GM23338 (cell line): ENCODE results near the gene FAM78B. TPM values are rescaled to one million over a fixed set of nuclear protein-coding genes. Genes with fewer than 3 reads are reported as not detected.

Experiments
- ATAC-seq: fragments of 200-7000 bp; cut with Tn5 transposase; 3 replicates; pipeline ENCODE4 v1.9.1; 2020
- DNase-seq: peaks from one replicate; pipeline ENCODE4 v3.0.0-alpha.2; 2015; ENCODE audit warnings: low spot score
- H2AFZ ChIP-seq: fragments of 200-600 bp; sonication (generic); 2 replicates; pipeline ENCODE4 v1.8.0; 2016; ENCODE audit warnings: antibody characterized with exemption, mild to moderate bottlenecking, moderate library complexity
- H3F3A ChIP-seq: fragments of 200-600 bp; sonication (generic); replicated peaks from 2 replicates; pipeline ENCODE4 v1.8.0; 2017; ENCODE audit warnings: antibody characterized with exemption, mixed run types, low read depth
- H3K27ac ChIP-seq: fragments of 200-600 bp; sonication (generic); 2 replicates; pipeline ENCODE4 v1.6.1; 2016; ENCODE audit warnings: low read depth
- H3K27me3 ChIP-seq: fragments of 200-600 bp; sonication (generic); 2 replicates; pipeline ENCODE4 v1.8.0; 2016; ENCODE audit warnings: mild to moderate bottlenecking, mixed run types, moderate library complexity; ENCODE audit not compliant: insufficient read depth
- H3K36me3 ChIP-seq: fragments of 200-600 bp; sonication (generic); 2 replicates; pipeline ENCODE4 v1.8.0; 2016; ENCODE audit warnings: mild to moderate bottlenecking; ENCODE audit not compliant: insufficient read depth
- H3K4me1 ChIP-seq: fragments of 200-600 bp; sonication (generic); 2 replicates; pipeline ENCODE4 v1.8.0; 2016; ENCODE audit warnings: mild to moderate bottlenecking, moderate library complexity; ENCODE audit not compliant: insufficient read depth
- H3K4me2 ChIP-seq: fragments of 200-600 bp; sonication (generic); 2 replicates; pipeline ENCODE4 v1.7.1; 2017; ENCODE audit warnings: mixed run types
- H3K4me3 ChIP-seq: fragments of 200-600 bp; sonication (generic); 2 replicates; pipeline ENCODE4 v1.6.1; 2016; ENCODE audit warnings: mixed run types
- H3K79me2 ChIP-seq: fragments of 200-600 bp; sonication (generic); replicated peaks from 2 replicates; pipeline ENCODE4 v1.8.0; 2017; ENCODE audit warnings: mild to moderate bottlenecking; ENCODE audit not compliant: insufficient read depth
- H3K9me2 ChIP-seq: fragments of 200-600 bp; sonication (generic); 2 replicates; pipeline ENCODE4 v1.8.0; 2017; ENCODE audit not compliant: insufficient read depth
- H4K20me1 ChIP-seq: fragments of 200-600 bp; sonication (generic); replicated peaks from 2 replicates; pipeline ENCODE4 v1.8.0; 2017; ENCODE audit warnings: mild to moderate bottlenecking; ENCODE audit not compliant: insufficient read depth
- H3K27ac Mint-ChIP-seq: 2 replicates; pipeline ENCODE4 v1.8.0; 2020; ENCODE audit warnings: inconsistent platforms, mild to moderate bottlenecking, moderate library complexity, mixed read lengths
- H3K27me3 Mint-ChIP-seq: 3 replicates; pipeline ENCODE4 v1.8.0; 2022; ENCODE audit warnings: low read depth, mild to moderate bottlenecking, moderate library complexity, mixed read lengths, inconsistent platforms; ENCODE audit not compliant: insufficient read depth, poor library complexity
- H3K36me3 Mint-ChIP-seq: 3 replicates; pipeline ENCODE4 v1.8.0; 2021; ENCODE audit warnings: low read depth, mild to moderate bottlenecking, inconsistent platforms, moderate library complexity, mixed read lengths
- H3K4me1 Mint-ChIP-seq: 3 replicates; pipeline ENCODE4 v1.8.0; 2020; ENCODE audit warnings: mild to moderate bottlenecking, inconsistent platforms, mixed read lengths
- H3K4me3 Mint-ChIP-seq: 3 replicates; pipeline ENCODE4 v1.8.0; 2021; ENCODE audit warnings: moderate library complexity, mild to moderate bottlenecking, inconsistent platforms, mixed read lengths
- H3K9me3 Mint-ChIP-seq: 3 replicates; pipeline ENCODE4 v1.8.0; 2020; ENCODE audit warnings: moderate library complexity, mild to moderate bottlenecking, inconsistent platforms, mixed read lengths
- CREB1 ChIP-seq: fragments of 250-450 bp; sonication (Bioruptor Pico); IDR thresholded peaks from 2 replicates; pipeline ENCODE4 v1.5.0; 2020; ENCODE audit warnings: low read depth, mild to moderate bottlenecking, moderate library complexity
- CTCF ChIP-seq, 2 experiments: fragments of 200-600 bp in 1 of 2; sonication (generic) in 1 of 2; conservative IDR thresholded peaks; 2 replicates each; pipeline versions ENCODE4 v1.5.1 to v1.6.1; 2016 to 2017; ENCODE audit warnings: antibody characterized with exemption in 2 of 2, low read depth in 2 of 2, mild to moderate bottlenecking in 2 of 2, moderate library complexity in 1 of 2
- ETS1 ChIP-seq: IDR thresholded peaks from 2 replicates; pipeline ENCODE4 v1.6.1; 2016; ENCODE audit warnings: antibody characterized with exemption
- EZH2 ChIP-seq: fragments of 200-600 bp; sonication (generic); IDR thresholded peaks from one replicate; pipeline ENCODE4 v1.8.0; 2017; ENCODE audit warnings: antibody characterized with exemption, mild to moderate bottlenecking, low read depth; ENCODE audit not compliant: unreplicated experiment
- EZH2phosphoT487 ChIP-seq: fragments of 200-600 bp; sonication (generic); IDR thresholded peaks from one replicate; pipeline ENCODE4 v1.8.1; 2018; ENCODE audit warnings: antibody characterized with exemption; ENCODE audit not compliant: unreplicated experiment
- JUNB ChIP-seq: IDR thresholded peaks from one replicate; pipeline ENCODE4 v1.6.1; 2016; ENCODE audit warnings: antibody characterized with exemption; ENCODE audit not compliant: unreplicated experiment
- NANOG ChIP-seq: IDR thresholded peaks from 2 replicates; pipeline ENCODE4 v1.6.1; 2016; ENCODE audit warnings: antibody characterized with exemption, borderline replicate concordance
- POLR2AphosphoS5 ChIP-seq: IDR thresholded peaks from 2 replicates; pipeline ENCODE4 v1.6.1; 2016; ENCODE audit warnings: antibody characterized with exemption, low read depth
- ZNF114 ChIP-seq: fragments of 250-450 bp; sonication (Bioruptor Pico); IDR thresholded peaks from 2 replicates; pipeline ENCODE4 v1.5.0; 2020; ENCODE audit warnings: mild to moderate bottlenecking, moderate library complexity
- ZNF331 ChIP-seq: fragments of 250-450 bp; sonication (Bioruptor Pico); IDR thresholded peaks from 2 replicates; pipeline ENCODE4 v1.5.0; 2020; ENCODE audit warnings: low read depth, mild to moderate bottlenecking, moderate library complexity
- ZNF462 ChIP-seq: fragments of 250-450 bp; sonication (Bioruptor Pico); IDR thresholded peaks from 2 replicates; pipeline ENCODE4 v1.5.0; 2020; ENCODE audit warnings: mild to moderate bottlenecking, moderate library complexity
- polyA plus RNA-seq: library from polyadenylated mRNA; unstranded; fragments of >200 nt; fragmentation: Nextera tagmentation; extraction: Ambion mirVana; gene quantifications from 2 replicates; pipeline ENCODE4 v1.2.1, GENCODE V29; 2016
- total RNA-seq: library from RNA; depleted of rRNA; stranded (reverse); fragments of >200 nt; shearing (Covaris generic); gene quantifications from 2 replicates; pipeline ENCODE4 v1.2.3, GENCODE V29; 2014
- TF ChIP-seq, protein P1 (sequence below): IDR thresholded peaks from one replicate; pipeline ENCODE4 v1.6.1; 2018; ENCODE audit warnings: antibody characterized with exemption; ENCODE audit not compliant: unreplicated experiment

Gene FAM78B
- total and polyA plus RNA-seq, 2 experiments from 2014 or later, result 1.6 to 4.6 TPM

DNA sequence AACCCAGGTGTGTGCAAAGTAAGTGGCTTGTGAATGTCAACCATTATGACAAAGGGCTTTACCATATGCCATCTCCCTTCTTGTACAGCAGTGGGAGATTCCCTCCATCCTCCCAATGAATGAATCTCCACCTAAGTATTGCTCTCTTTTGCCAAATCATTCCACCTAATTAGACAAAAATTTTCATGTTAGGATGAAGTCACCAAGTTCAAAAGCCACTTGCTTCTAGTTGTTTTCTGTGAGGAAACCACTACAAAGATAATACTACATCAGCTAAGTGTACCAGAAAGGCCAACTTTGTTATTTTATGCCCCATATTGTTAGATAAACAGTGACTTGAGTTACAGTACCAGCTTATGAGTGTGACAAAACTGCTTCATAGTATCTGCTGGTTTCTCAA is 34.3 kb downstream of the FAM78B start (continued):
- no peak for TF ChIP-seq ZNF462 (CRISPR knock-in tag)

DNA sequence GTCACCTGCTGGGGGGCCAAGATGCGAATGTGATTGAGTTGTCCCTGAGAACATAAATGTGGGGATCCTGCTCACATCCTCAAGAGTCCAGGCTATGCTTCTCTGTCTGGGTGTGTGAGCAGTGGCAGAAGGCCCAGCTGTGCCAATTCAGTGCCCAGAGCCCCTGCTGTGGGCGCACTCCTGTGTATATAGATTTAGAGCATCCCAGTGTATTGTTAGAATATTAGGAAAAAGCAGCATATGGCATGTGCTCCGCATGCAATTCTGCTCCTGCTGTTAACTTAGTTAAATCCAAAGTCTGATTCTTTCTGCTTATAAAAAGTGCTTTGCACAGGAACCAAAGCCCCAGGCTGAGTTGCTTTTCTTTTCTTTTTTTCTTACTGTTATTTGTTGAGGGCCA is 37.8 kb downstream of the FAM78B start:
- no peaks in the 10 kb centered on the region for H3K9me3 Mint-ChIP-seq
- Histone ChIP-seq H3K27me3 (no peaks in the 10 kb centered on the region), H3K4me2 (no peak overlapping the region), H4K20me1 (no peaks in the 10 kb centered on the region), H3K79me2 (no peaks in the 10 kb centered on the region), H3K36me3 (no peaks in the 10 kb centered on the region), H3K4me1 (no peaks in the 10 kb centered on the region), H2AFZ (no peak overlapping the region), H3K4me3 (no peak overlapping the region), H3K9me2 (no peaks in the 10 kb centered on the region), H3K27ac (no peak overlapping the region), H3F3A (no peaks in the 10 kb centered on the region)
- H3K4me1 Mint-ChIP-seq, result peaks cover 5% of the 10 kb centered on the region; the same call in 2 of the 3 replicates
- H3K4me3 Mint-ChIP-seq, result no peak overlapping the region
- no peaks in the 10 kb centered on the region for H3K36me3 Mint-ChIP-seq
- H3K27me3 Mint-ChIP-seq, result no peaks in the 10 kb centered on the region
- no peak overlapping the region for H3K27ac Mint-ChIP-seq
- ATAC-seq (no peak), DNase-seq (no peak)
- TF ChIP-seq NANOG (no peak), ZNF331 (CRISPR knock-in tag) (no peak), EZH2 (no peak), EZH2phosphoT487 (no peak), ZNF114 (CRISPR knock-in tag) (no peak), ETS1 (no peak), POLR2AphosphoS5 (no peak), CREB1 (CRISPR knock-in tag) (no peak), JUNB (no peak), CTCF (conservative IDR thresholded peaks at IDR 0.05; ENCODE audit: low read depth in 2 of 2) (no peak)
- TF ChIP-seq, protein P1, sequence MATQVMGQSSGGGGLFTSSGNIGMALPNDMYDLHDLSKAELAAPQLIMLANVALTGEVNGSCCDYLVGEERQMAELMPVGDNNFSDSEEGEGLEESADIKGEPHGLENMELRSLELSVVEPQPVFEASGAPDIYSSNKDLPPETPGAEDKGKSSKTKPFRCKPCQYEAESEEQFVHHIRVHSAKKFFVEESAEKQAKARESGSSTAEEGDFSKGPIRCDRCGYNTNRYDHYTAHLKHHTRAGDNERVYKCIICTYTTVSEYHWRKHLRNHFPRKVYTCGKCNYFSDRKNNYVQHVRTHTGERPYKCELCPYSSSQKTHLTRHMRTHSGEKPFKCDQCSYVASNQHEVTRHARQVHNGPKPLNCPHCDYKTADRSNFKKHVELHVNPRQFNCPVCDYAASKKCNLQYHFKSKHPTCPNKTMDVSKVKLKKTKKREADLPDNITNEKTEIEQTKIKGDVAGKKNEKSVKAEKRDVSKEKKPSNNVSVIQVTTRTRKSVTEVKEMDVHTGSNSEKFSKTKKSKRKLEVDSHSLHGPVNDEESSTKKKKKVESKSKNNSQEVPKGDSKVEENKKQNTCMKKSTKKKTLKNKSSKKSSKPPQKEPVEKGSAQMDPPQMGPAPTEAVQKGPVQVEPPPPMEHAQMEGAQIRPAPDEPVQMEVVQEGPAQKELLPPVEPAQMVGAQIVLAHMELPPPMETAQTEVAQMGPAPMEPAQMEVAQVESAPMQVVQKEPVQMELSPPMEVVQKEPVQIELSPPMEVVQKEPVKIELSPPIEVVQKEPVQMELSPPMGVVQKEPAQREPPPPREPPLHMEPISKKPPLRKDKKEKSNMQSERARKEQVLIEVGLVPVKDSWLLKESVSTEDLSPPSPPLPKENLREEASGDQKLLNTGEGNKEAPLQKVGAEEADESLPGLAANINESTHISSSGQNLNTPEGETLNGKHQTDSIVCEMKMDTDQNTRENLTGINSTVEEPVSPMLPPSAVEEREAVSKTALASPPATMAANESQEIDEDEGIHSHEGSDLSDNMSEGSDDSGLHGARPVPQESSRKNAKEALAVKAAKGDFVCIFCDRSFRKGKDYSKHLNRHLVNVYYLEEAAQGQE, result no peak
